Measurements from ENCODE around the gene LMOD3. TPM values are rescaled to one million over a fixed set of nuclear protein-coding genes. Genes with fewer than 3 reads are reported as not detected.

The LMOD3 gene
- total and polyA plus RNA-seq, 2 donors (not counting 1 experiment from before 2014, with no cell fraction given): not detected

- CTCF ChIA-PET: interaction anchor here (0.8 kb wide), 1 partner anchor 11 kb away, joined by 3 read pairs; no protein-coding TSS in a partner anchor
- H3K4me1 ChIP-seq (ENCODE audit: control insufficient read depth in 2 of 2, insufficient read depth in 2 of 2, low read length in 2 of 2): peaks cover 0 to 3% of the 10 kb centered on the region in 2 donors
- H3K79me2 ChIP-seq (ENCODE audit: control insufficient read depth, insufficient read depth, low read length): peaks cover 7% of the 10 kb centered on the region
- H3K4me2 ChIP-seq (replicated peaks; ENCODE audit: low read depth, low read length, poor library complexity, severe bottlenecking): no peak overlapping the region
- no peaks in the 10 kb centered on the region for H3K27me3 ChIP-seq (replicated peaks in 1 of 4; ENCODE audit: control extremely low read depth in 1 of 4, control insufficient read depth in 3 of 4, insufficient read depth in 4 of 4, low read length in 3 of 4)
- ATAC-seq (ENCODE audit: low read depth) (no peak), DNase-seq (no peak)
- Mint-ChIP-seq H3K4me3 (no peak overlapping the region), H3K4me1 (peaks cover 13% of the 10 kb centered on the region), H3K27ac (no peak overlapping the region), H3K27me3 (no peaks in the 10 kb centered on the region), H3K9me3 (ENCODE audit: insufficient read depth) (no peaks in the 10 kb centered on the region)
- H4K20me1 ChIP-seq (ENCODE audit: control insufficient read depth, insufficient read depth, low read length, poor library complexity, severe bottlenecking): peaks cover 3% of the 10 kb centered on the region
- H3K27ac ChIP-seq (ENCODE audit: low read length in 2 of 2): no peak overlapping the region
- no peak overlapping the region for H3K4me3 ChIP-seq (ENCODE audit: control extremely low read depth in 1 of 5, extremely low read depth in 1 of 5, insufficient read depth in 1 of 5, low read depth in 2 of 5, low read length in 4 of 5)
- H3K36me3 ChIP-seq (replicated peaks in 1 of 2; ENCODE audit: control extremely low read depth in 1 of 2, control insufficient read depth in 1 of 2, extremely low read depth in 1 of 2, insufficient read depth in 2 of 2, low read length in 1 of 2): peaks cover 0 to 16% of the 10 kb centered on the region in 2 experiments
- TF ChIP-seq CTCF (IDR thresholded peaks at IDR 0.05) (no peak), EZH2 (IDR thresholded peaks at IDR 0.05; ENCODE audit: borderline replicate concordance, insufficient read depth, low read depth, low read length, poor library complexity, severe bottlenecking) (no peak)
- WGBS (ENCODE audit: insufficient coverage): 50% methylated on average over 1 of the region's 5 CpGs
- no peak overlapping the region for H2AFZ ChIP-seq (ENCODE audit: insufficient read depth, low read depth, low read length, poor library complexity, severe bottlenecking)
- intact Hi-C loops (cut with micrococcal nuclease): no loop called here
- H3K9ac ChIP-seq (ENCODE audit: low read length): no peak overlapping the region
- POLR2A ChIA-PET: interaction anchor here (0.6 to 0.7 kb wide), 2 partner anchors 15 to 33 kb away, joined by 5 to 9 read pairs; no protein-coding TSS in a partner anchor
- H3K9me3 ChIP-seq (ENCODE audit: control extremely low read depth in 1 of 3, control insufficient read depth in 2 of 3, insufficient read depth in 1 of 3, low read length in 2 of 3): no peaks in the 10 kb centered on the region
Measured at GRCh38 chr3:69108811-69109210, 13.6 kb downstream of the LMOD3 start.

- ChIA-PET POLR2A (no interaction called here), CTCF (no interaction called here)
Measured at GRCh38 chr3:69107841-69108240, 14.6 kb downstream of the LMOD3 start.

More at GRCh38 chr3:69107841-69108240, 14.6 kb downstream of the LMOD3 start:
- no peak for DNase-seq
- no peaks in the 10 kb centered on the region for H3K9me3 Mint-ChIP-seq (ENCODE audit: insufficient read depth)
- peaks cover 13% of the 10 kb centered on the region for H3K4me1 Mint-ChIP-seq
- TF ChIP-seq CTCF (IDR thresholded peaks at IDR 0.05) (no peak), EZH2 (IDR thresholded peaks at IDR 0.05; ENCODE audit: borderline replicate concordance, insufficient read depth, low read depth, low read length, poor library complexity, severe bottlenecking) (no peak)
- no peaks in the 10 kb centered on the region for H3K27me3 Mint-ChIP-seq
- H4K20me1 ChIP-seq (ENCODE audit: control insufficient read depth, insufficient read depth, low read length, poor library complexity, severe bottlenecking): peaks cover 9% of the 10 kb centered on the region
- no peak for ATAC-seq (ENCODE audit: low read depth)
- no peaks in the 10 kb centered on the region for H3K27me3 ChIP-seq (replicated peaks in 1 of 4; ENCODE audit: control extremely low read depth in 1 of 4, control insufficient read depth in 3 of 4, insufficient read depth in 4 of 4, low read length in 3 of 4)
- no peaks in the 10 kb centered on the region for H3K9me3 ChIP-seq (ENCODE audit: control extremely low read depth in 1 of 3, control insufficient read depth in 2 of 3, insufficient read depth in 1 of 3, low read length in 2 of 3)
- 81% methylated on average over 4 of the region's 5 CpGs for WGBS (ENCODE audit: insufficient coverage)
- H3K79me2 ChIP-seq (ENCODE audit: control insufficient read depth, insufficient read depth, low read length): peaks cover 17% of the 10 kb centered on the region
- H3K9ac ChIP-seq (ENCODE audit: low read length): no peak overlapping the region
- no peak overlapping the region for H3K4me2 ChIP-seq (replicated peaks; ENCODE audit: low read depth, low read length, poor library complexity, severe bottlenecking)
- H3K36me3 ChIP-seq (replicated peaks in 1 of 2; ENCODE audit: control extremely low read depth in 1 of 2, control insufficient read depth in 1 of 2, extremely low read depth in 1 of 2, insufficient read depth in 2 of 2, low read length in 1 of 2): peaks cover 2 to 26% of the 10 kb centered on the region in 2 experiments
- no peak overlapping the region for H3K4me3 ChIP-seq (ENCODE audit: control extremely low read depth in 1 of 5, extremely low read depth in 1 of 5, insufficient read depth in 1 of 5, low read depth in 2 of 5, low read length in 4 of 5)
- no peak overlapping the region for H3K4me3 Mint-ChIP-seq
- no peak overlapping the region for H2AFZ ChIP-seq (ENCODE audit: insufficient read depth, low read depth, low read length, poor library complexity, severe bottlenecking)
- peaks cover 0 to 3% of the 10 kb centered on the region in 2 donors for H3K4me1 ChIP-seq (ENCODE audit: control insufficient read depth in 2 of 2, insufficient read depth in 2 of 2, low read length in 2 of 2)
- peak overlapping the region; percentile 4 for H3K27ac Mint-ChIP-seq
- peak overlapping the region in 1 of 2 donors; percentile 4 for H3K27ac ChIP-seq (ENCODE audit: low read length in 2 of 2)
- intact Hi-C loops (cut with micrococcal nuclease): no loop called here

Data from B cell (primary cell).